ENCODE measurements around the gene CTR9.
A peak's percentile ranks its signal among the peaks of the same experiment; 100 is the strongest.

GRCh38 chr11:10742460-10743208 lies 8.4 kb upstream of the CTR9 start:
- TF ChIP-seq TCF12 (IDR thresholded peaks at IDR 0.05) (peak; percentile 93), CTCF (IDR thresholded peaks at IDR 0.05) (no peak), MXI1 (IDR thresholded peaks at IDR 0.05; ENCODE audit: low read depth, low read length) (peak; percentile 83; the same call in 1 of the 2 replicates), REST (IDR thresholded peaks at IDR 0.05; ENCODE audit: low read depth, low read length) (no peak), EZH2phosphoT487 (IDR thresholded peaks at IDR 0.05; ENCODE audit: borderline replicate concordance, low read depth) (no peak), SMC3 (IDR thresholded peaks at IDR 0.05; ENCODE audit: low read depth, low read length) (no peak), USF2 (IDR thresholded peaks at IDR 0.05; ENCODE audit: borderline replicate concordance, low read depth, low read length) (no peak), FOXJ3 (CRISPR knock-in tag; IDR thresholded peaks at IDR 0.05) (no peak), POLR2AphosphoS5 (IDR thresholded peaks at IDR 0.05; ENCODE audit: low read depth, low read length) (peak; percentile 39; the same call in 1 of the 2 replicates), RXRA (IDR thresholded peaks at IDR 0.05; ENCODE audit: borderline replicate concordance, low read depth) (peak; percentile 72; the same call in 1 of the 2 replicates)

Measured in SK-N-SH (cell line).